Esophagus squamous epithelium (tissue), 5 donors: ENCODE results near the gene MSANTD1. TPM values are rescaled to one million over a fixed set of nuclear protein-coding genes. Genes with fewer than 3 reads are reported as not detected.

Source experiments
- DNase-seq: peaks from one replicate; lab custom pipeline; 2025; lab: John Stamatoyannopoulos, UW
- H3K27ac ChIP-seq, 4 donors: fragments of 200-600 bp; sonication (generic); one replicate each; pipeline ENCODE4 v1.5.1; 2016 to 2019; ENCODE audit warnings: mild to moderate bottlenecking in 1 of 4
- H3K27me3 ChIP-seq, 4 donors: fragments of 200-600 bp; sonication (generic); 1 replicate in 3 of 4; 2 replicates in 1 of 4; pipeline versions ENCODE4 v1.5.1 to v1.6.0; 2017 to 2021; ENCODE audit warnings: antibody characterized with exemption in 1 of 4
- H3K36me3 ChIP-seq, 3 donors: fragments of 200-600 bp; sonication (generic); one replicate each; pipeline ENCODE4 v1.5.1; 2016 to 2019
- H3K4me1 ChIP-seq, 3 donors: fragments of 200-600 bp; sonication (generic); one replicate each; pipeline ENCODE4 v1.5.1; 2017 to 2019
- H3K4me3 ChIP-seq, 4 donors: fragments of 200-600 bp; sonication (generic); 1 replicate in 3 of 4; 2 replicates in 1 of 4; pipeline ENCODE4 v1.5.1; 2016 to 2019; ENCODE audit warnings: mild to moderate bottlenecking in 2 of 4, moderate library complexity in 1 of 4
- H3K9me3 ChIP-seq, 3 donors: fragments of 200-600 bp; sonication (generic); one replicate each; pipeline ENCODE4 v1.5.1; 2016 to 2019
- POLR2A ChIP-seq, 4 donors: fragments of 450-650 bp; IDR thresholded peaks; one replicate each; pipeline ENCODE4 v1.6.1; 2017; ENCODE audit warnings: antibody characterized with exemption in 4 of 4, mild to moderate bottlenecking in 4 of 4, moderate library complexity in 3 of 4
- WGBS, 2 donors: methylation state at CpG; one replicate each; pipeline ENCODE4 v1.1.5; 2018; 5-methylcytosine and 5-hydroxymethylcytosine counted together
- intact Hi-C: fragments of 100-400 bp; cut with DNase I; formaldehyde crosslinking; loops from one replicate; pipeline ENCODE4 v1.15.0; 2022
- total RNA-seq, 4 donors: library from RNA; depleted of rRNA; stranded (reverse); fragments of >200 nt; gene quantifications; one replicate each; pipeline ENCODE4 v1.1.0, GENCODE V29; 2016
- TF ChIP-seq, protein P1 (sequence below), 6 experiments: fragments of 450-650 bp in 4 of 6; fragments of 200-600 bp in 2 of 6; sonication (generic) in 2 of 6; IDR thresholded peaks; one replicate each; pipeline ENCODE4 v1.5.1; 2016 to 2019; ENCODE audit warnings: antibody characterized with exemption in 6 of 6, mild to moderate bottlenecking in 4 of 6, moderate library complexity in 4 of 6
- donor health status: DM: yes; HTN: yes; CAD: no.

MSANTD1 gene
- total RNA-seq, 4 donors from 2014 or later, result 0.15 to 0.95 (median 0.18) TPM; not detected in 1

DNA sequence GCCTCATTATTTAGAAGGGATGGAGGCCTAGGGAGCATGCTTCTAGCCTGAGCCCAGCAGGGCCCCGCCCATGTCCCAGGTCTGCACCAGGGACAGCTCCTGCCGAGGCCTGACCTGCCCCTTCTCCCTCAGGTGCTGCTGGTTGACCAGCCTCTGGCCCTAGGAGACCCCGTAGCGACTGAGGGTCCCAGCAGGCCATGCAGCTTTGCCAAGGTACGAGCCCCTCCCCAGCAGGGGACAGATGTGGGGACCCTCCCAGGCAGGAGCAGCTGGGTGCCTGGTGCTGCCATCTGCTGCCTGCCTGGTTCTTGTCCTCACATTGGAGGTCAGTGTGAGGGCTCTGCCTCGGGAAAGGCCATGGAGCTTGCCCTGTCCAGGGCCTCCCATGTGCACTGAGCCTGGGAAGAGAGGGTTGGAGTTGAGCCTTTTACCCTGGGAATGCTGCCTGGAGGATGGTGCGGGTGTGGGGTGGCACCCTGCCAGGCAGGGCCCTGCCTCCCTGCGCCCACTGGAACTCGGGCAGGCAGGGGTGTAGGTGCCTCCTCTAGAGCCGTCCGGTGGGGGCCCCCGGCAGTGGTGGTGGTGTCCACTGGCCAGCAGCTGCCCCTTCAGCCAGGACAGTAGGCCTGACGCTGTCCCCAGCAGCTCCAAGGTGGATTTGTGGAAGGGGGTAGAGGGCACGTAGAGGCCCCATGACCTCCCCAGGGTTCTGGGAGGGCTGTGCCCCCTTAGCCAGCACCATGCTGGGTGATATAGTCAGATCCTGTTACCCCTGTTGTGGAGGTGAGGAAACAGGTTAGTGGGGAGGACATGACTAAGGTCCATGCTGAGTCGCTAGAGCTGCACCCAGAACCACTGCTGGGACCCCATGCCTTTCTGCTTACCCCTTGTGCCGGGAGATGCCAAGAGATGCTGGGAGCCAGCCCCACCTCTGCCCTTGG lies 2.2 kb upstream of the MSANTD1 start:
- Histone ChIP-seq H3K27me3 (no peaks in the 10 kb centered on the region), H3K27ac (no peak overlapping the region), H3K9me3 (no peaks in the 10 kb centered on the region), H3K4me1 (peaks cover 0 to under 1% (median 0%) of the 10 kb centered on the region in 3 donors), H3K36me3 (peaks cover 0 to 35% (median 0%) of the 10 kb centered on the region in 3 donors), H3K4me3 (no peak overlapping the region)
- WGBS, 2 donors, result 59% methylated on average over 5 of the region's 16 CpGs; no CpG with 5 or more reads in 1 of the 2 donors
- intact Hi-C loops, result no loop called here
- DNase-seq, result no peak
- no peak for TF ChIP-seq POLR2A (IDR thresholded peaks at IDR 0.05)
- TF ChIP-seq, protein P1, sequence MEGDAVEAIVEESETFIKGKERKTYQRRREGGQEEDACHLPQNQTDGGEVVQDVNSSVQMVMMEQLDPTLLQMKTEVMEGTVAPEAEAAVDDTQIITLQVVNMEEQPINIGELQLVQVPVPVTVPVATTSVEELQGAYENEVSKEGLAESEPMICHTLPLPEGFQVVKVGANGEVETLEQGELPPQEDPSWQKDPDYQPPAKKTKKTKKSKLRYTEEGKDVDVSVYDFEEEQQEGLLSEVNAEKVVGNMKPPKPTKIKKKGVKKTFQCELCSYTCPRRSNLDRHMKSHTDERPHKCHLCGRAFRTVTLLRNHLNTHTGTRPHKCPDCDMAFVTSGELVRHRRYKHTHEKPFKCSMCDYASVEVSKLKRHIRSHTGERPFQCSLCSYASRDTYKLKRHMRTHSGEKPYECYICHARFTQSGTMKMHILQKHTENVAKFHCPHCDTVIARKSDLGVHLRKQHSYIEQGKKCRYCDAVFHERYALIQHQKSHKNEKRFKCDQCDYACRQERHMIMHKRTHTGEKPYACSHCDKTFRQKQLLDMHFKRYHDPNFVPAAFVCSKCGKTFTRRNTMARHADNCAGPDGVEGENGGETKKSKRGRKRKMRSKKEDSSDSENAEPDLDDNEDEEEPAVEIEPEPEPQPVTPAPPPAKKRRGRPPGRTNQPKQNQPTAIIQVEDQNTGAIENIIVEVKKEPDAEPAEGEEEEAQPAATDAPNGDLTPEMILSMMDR (IDR thresholded peaks at IDR 0.05), result no peak

DNA sequence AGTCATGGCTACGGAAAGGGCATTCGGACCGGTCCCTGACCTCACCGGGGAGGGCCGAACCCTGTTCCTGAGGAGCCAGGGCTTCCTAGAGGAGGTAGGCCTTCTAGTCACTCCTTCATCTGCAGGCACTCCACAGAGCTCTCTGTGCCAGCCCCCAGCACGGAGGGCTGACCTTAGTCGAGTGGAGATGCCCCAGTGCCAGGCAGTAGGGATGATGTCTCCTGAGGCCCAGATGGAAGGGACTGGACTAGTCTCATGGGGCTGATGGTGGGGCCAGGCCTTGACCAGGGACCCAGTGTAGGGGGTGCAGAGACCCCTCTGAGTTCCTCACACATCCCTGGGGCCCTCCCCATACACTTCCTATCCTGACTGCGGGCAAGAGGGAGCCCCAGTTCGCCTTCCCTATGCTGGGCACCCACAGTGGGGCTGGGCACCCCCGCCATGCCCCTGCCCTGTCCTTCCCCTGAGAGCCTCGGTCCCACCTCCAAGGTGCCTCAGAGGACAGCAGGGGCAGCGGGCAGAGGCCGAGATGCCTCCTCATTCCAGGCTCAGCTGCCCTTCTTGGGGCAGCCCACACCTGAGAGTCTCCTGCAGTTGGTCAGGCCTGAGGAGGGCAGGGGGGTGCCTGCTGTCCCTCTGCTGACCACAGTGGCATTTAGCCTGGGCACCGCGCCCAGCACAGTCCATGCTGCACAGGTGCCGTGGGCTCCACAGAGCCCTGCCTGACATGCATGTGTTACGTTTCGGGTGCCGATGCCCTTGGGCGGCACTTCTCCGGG lies 1.4 kb upstream of the MSANTD1 start:
- no peak overlapping the region for H3K27ac ChIP-seq
- intact Hi-C loops, result no loop called here

DNA sequence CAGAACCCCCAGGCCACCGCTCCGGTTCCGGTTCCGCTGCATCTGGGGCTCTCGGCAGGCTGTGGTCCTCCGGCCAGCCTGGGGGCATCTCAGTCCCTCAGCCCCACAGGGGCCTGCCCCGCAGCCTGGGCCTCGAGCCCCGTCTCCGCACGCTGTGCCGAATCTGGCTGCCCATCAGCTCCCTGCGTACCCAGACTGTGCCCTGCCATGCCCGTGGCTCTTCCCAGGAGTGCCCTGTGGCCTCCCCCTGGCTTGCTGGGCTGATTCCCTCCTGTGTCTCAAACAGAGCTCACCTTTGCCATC lies 830 bp upstream of the MSANTD1 start:
- intact Hi-C loops, result no loop called here
- no peak overlapping the region for H3K4me3 ChIP-seq
- no peak overlapping the region for H3K27ac ChIP-seq
- H3K4me1 ChIP-seq, result no peaks in the 10 kb centered on the region
- H3K36me3 ChIP-seq, result peaks cover 0 to 23% (median 0%) of the 10 kb centered on the region in 3 donors
- WGBS, 2 donors, result 80 to 91% methylated on average over 4 to 9 of the region's 14 CpGs
- no peak for DNase-seq
- no peaks in the 10 kb centered on the region for H3K27me3 ChIP-seq
- H3K9me3 ChIP-seq, result no peaks in the 10 kb centered on the region
- TF ChIP-seq, protein P1 (IDR thresholded peaks at IDR 0.05), result no peak
- TF ChIP-seq POLR2A (IDR thresholded peaks at IDR 0.05), result no peak

More for the DNA sequence above, 1.4 kb upstream of the MSANTD1 start:
- Histone ChIP-seq H3K36me3 (peaks cover 0 to 26% (median 0%) of the 10 kb centered on the region in 3 donors), H3K27me3 (no peaks in the 10 kb centered on the region), H3K4me3 (no peak overlapping the region), H3K4me1 (no peaks in the 10 kb centered on the region), H3K9me3 (no peaks in the 10 kb centered on the region)
- WGBS, 2 donors, result 92 to 94% methylated on average over 10 to 12 of the region's 21 CpGs
- no peak for DNase-seq
- no peak for TF ChIP-seq POLR2A (IDR thresholded peaks at IDR 0.05)
- TF ChIP-seq, protein P1 (IDR thresholded peaks at IDR 0.05), result no peak

DNA sequence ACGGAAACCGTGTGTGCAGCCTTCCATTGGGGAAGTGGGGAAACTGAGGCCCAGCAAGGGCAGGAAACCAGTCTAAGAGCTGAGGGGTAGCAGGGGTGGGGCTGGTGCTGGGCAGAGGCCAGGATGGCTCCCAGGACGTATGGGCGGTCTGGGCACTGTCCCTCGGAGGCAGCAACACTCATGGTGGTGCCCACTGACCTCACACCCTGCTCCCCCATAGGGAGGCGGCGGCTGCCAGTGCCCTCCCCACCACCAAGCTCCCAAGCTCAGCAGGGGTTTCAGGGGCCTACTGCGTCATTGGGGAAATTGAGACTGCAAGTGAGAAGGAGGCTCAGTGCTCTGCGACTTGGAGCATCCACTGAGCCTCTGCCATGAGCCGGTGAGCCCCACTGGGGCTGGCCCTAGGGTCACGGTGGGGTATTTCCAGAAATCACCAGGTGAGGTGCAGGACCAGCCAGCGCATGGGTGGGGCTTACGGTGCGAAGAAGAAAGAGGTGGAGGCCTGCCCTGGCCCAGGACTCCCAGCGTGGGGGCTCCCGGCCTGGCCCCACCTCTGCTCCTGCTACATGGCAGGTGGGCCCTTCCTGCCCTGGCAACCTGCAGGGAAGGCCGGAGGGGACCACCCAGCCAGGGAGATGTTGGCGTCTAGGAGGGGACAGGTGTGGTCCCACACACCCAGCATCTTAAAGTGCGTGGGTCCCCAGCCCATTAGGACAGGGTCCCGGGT lies 915 bp downstream of the MSANTD1 start:
- intact Hi-C loops, result no loop called here
- no peak overlapping the region for H3K4me3 ChIP-seq
- H3K9me3 ChIP-seq, result no peaks in the 10 kb centered on the region
- H3K36me3 ChIP-seq, result peaks cover 0 to 18% (median 0%) of the 10 kb centered on the region in 3 donors
- H3K27ac ChIP-seq, result no peak overlapping the region
- no peak for DNase-seq
- TF ChIP-seq, protein P1 (IDR thresholded peaks at IDR 0.05), result no peak
- TF ChIP-seq POLR2A (IDR thresholded peaks at IDR 0.05), result no peak
- WGBS, 2 donors, result 82 to 91% methylated on average over 4 to 9 of the region's 20 CpGs
- no peaks in the 10 kb centered on the region for H3K27me3 ChIP-seq
- no peaks in the 10 kb centered on the region for H3K4me1 ChIP-seq
